Stimulated activated CD4-positive, alpha-beta T cell treated with anti-CD3 and anti-CD28 coated beads, Interleukin-1b, Interleukin-23, amount 100 ng/mL, for 4 hours (primary cell): ENCODE measurements around the gene RHOC.

Experiments
- DNase-seq, 2 donors: peaks; one replicate each; pipeline ENCODE4 v3.0.0-alpha.2; 2020; ENCODE audit warnings: low read depth in 2 of 2

Gene RHOC

DNA sequence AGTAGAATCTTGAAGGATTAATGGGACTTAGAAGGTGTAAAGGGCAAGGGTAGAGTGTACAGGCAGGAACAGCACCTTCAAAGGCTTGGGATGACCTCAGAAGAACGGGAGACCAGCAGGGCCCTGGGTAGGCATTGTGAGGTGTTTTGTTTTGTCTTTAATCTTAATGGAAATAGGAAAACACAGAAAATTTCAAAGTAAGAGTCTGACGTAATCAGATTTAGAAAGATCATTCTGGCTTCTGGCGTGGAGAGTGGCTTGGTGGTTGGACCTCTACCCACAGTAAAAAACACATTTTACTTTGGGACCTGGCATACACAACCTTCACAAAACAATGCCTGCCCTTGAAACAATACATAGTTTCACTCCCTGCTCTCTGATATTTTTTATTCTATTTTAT, 28.3 kb downstream of the RHOC start:
- no peak for DNase-seq

DNA sequence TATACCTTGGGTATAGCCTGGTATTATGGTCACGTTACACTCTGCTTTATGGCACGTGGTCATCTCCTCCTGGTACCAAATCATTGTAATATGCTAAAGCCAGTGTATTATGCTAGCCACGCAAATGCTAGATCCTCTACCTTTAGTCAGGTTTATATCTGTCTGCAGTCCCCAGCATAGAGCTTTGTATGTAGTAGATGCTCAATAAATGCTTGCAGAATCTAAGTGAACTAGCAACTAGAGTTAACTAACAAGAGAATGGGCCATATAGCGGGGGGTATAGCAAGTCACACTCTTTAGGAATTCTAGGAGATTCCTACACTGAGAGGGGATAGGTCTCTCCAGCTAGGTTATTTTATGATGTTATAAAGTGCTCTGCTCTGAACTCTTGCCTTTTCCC, 29.4 kb downstream of the RHOC start:
- DNase-seq: no peak

DNA sequence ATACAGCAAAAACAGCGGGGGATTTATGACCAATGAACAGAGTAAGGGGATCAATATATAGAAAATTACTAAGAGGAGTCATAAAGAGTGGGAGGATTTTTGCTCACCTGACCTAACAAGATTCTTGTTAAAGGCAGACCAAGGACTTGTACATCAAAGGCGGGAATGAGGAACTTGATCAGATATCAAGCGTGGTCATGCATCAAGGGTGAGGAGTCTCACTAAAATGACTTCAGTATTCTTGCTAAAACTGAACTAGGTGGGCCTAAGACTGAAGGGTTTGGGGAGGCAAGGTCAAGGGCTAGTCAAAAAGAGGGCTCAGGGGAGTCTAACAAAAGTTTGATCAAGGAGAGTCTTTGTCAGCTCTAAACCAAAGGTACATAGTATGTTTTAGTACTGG, 30.4 kb downstream of the RHOC start:
- DNase-seq: no peak

DNA sequence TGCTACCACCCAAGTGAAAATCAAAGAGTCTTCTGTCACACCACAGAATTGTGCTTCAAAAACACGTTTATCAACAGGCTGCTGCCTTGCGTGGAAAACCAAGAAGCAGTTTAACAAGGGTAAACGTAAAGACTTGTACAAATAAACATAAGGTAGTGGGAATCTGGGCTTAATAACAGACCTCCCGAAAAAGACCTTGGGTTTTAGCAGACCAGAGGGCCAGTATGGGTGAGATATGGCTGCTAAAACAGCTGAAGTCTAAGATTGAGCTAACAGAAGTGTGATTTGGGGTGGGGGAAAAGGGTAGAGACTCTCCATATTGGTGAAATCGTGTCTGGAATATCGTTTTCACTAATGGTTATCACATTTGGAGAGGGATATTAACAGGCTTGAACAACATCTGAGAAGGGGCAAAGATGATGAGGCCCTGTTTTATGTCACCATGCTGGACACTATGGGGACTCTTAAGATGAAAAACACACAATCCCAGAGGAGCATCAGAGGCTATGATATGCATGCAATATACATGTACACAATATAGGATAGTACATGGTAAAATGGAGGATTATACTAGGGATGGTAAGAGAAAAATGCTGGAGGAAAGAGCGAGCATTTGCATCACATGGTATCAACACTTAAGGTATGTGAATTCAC, 31.1 kb downstream of the RHOC start:
- DNase-seq: no peak

DNA sequence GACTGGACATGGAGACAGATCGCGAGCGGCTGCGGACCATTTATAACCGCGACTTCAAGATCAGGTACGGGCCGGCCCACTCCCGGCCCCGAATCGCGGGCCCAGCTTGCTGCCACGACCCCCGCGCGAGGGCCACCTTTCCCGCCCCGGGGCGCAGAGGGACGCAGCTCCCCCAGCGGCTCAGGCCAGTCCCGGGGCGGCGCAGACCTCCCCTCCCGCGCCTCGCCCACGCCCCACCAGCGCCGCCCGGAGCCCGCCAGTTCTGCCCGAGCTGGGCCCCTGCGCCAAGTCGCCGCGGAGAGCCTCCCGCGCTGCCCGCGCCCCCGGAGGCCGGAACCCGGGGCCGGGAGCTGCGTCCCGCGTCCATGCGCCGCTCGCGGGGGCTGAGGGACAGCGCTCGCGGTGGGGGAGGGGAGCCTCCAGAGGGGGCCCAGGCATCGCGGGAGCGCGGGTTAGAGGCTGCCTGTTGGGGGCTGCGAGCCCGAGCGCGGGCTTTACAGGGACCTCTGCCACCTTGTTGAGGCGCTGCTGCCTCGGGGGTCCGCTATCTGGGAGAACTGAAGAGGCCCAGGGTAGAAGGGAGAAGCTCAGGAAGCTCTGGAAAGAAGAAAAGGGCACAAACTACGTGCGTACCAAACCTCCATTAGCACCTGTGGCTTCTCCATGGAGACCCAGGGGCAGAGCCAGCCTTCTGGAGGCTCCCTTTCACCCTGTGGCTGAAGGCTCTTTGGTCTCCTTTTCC, 31.8 kb downstream of the RHOC start:
- peak in 1 of 2 donors; percentile 43 for DNase-seq

DNA sequence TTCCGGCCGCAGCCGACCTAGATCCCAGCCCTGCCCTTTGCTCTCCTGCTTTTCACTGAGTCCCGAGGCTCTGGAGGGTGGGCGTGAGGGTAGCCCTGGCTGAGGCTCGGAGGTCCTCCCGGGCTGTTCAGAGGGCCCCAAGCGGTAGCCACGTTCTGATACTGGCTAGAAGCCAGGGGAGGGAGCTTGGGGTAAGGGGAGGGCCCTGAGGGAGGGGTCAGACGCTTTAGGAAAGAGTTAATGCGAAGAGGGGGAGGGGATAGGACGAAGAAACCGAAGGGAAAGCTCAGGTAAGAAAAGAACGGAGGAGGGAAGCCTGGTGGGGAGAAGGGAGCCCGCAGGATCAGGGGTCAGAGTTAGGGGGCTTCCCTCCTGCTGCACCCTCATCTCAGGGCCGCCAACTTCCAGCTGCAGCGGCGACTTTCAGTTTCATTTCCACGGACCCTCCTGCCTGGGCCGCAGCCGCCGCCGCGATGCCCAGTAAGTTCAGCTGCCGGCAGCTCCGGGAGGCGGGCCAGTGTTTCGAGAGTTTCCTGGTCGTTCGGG, 32.4 kb downstream of the RHOC start, which contains the start of gene MOV10:
Gene MOV10, plus strand, starts transcription at position 220 of the 546 bp plus-strand sequence. Its CDS starts 254 bp downstream, at position 474.
- peak; percentile 25 to 29 for DNase-seq

DNA sequence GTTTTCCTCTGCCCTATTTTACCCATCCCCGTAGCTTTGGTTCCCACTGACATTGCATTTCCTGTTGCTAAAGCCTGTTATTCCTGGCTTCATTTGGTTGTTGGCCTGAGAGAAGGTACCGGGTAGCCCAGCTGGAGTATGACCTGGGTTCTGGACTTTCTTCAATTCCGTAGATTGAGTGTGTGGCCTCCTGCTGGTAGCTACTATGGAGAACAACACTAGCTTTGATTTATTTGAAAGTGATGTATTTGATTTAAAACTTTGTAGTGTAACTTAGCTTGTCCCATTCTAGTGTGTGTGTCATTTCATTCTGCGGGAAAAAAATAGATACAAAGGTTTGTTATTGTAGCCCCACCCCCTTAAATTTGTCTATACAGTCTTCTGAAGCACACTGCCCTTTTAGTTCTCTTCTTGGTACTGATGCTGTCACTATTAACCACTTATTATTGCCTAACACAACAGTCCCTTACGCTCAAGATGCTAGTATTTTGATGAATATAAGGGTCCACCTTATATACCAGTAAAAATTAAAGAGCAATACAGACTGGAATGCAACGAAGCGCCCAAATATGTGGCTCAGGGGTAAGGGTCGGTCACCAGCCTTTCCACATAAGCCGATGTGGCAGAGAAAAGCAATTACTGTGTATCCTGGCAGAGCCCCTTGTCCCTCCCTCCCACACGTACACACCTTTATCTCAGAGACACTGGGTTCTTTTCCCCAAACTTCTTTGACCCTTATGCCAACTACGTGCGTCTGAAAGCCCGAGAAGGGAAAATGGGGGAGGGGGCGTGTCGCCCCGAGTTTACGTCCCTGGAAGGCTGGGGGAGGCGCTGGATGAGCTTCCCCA, 33.1 kb downstream of the RHOC start:
- DNase-seq: no peak

DNA sequence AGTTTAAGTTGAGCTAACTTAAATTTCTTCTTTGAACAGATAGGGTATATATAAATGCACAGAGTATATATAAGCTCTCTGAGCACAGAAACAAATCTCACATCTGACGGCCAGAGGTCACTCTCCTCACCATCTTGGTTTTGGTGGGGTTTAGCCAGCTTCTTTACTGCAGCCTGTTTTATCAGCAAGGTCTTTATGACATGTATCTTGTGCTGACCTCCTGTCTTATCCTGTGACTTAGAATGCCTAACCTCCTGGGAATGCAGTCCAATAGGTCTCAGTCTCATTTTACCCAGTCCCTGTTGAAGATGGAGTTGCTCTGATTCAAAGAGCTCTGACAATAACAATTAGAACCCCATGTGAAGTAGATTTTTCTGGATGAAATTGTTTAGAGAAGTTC, 34.1 kb downstream of the RHOC start:
- no peak for DNase-seq

DNA sequence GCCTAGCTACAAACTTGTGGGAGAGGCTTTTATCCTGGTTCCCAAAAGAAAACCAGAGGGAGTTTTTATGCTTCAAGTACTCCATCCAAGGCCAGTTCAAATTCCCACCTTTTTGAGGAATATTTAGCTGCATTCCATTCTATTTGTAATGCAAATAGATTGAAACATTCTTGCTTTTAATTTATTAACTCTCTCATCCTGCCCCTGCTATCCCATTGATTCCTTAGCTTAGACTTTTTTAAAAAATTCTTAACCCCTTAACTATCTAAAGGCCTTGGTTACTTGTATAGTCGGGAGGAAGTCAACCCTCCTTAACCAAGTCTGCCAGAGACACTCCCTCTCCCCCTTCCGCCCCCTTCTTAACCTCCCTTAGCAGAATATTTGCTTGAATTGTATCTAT, 34.9 kb downstream of the RHOC start:
- no peak for DNase-seq

DNA sequence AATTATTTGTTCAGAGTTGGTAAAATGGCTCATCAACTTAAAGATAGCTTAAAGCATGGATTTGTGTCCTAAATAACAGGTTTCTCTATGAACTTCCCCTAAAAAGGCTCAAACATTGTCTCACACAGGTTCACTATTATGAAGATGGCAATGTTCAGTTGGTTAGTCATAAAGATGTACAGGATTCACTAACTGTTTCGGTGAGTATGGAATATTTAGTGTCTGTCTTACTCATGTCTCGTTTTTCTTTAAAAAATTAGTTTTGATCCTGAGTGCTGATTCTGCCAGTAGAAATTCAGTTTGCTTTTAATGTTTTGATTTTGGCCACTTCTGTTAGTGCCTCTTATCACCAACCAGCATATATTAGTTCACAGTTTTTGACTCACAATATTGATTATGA, 40.0 kb downstream of the RHOC start:
- no peak for DNase-seq

DNA sequence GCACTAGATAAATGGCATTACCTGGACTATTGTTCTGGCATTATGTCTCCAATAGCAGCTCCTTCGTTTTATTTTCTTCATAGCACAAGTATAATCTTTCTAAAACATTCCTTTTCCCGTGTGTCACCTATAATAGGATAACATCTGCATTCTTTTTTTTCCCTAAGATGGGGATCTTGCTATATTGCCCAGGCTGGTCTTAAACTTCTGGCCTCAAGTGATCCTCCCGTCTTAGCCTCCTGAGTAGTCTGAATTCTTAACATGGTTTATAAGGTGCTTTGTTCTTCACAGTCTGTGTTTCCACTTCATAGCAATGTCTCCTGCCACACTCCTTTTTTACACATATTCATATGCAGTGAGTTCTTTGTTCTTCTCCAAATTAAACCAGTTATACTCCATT, 41.1 kb downstream of the RHOC start:
- DNase-seq: no peak

DNA sequence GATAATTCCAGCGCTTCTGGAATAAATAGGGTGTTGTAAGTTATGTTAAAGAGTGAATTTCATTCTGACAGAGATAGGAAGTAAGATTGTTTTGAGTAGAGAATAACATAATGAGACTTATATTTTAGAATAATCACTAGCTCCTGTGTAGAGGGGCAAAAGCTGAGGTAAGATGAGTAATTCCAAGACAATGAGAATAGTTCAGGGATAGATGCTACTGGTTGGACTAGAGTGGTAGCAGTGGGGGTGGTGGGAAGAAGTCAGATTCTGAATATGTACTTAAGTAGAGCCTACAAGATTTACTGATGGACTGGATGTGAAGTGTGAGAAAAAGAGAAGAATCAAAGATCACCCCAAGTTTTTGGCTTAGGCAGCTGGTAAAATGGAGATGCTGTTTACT, 55.7 kb downstream of the RHOC start:
- no peak for DNase-seq
